Common myeloid progenitor, CD34-positive (primary cell): ENCODE data around the gene SEMA4A. TPM values are rescaled to one million over a fixed set of nuclear protein-coding genes. Genes with fewer than 3 reads are reported as not detected.

Experiments
- CTCF ChIA-PET: fragments of 350-600 bp; sonication (Branson Sonifier 250); formaldehyde crosslinking; loops from one replicate; lab custom pipeline; 2021; ENCODE audit warnings: antibody characterized with exemption; lab: Charles Lee
- POLR2A ChIA-PET: fragments of 350-600 bp; sonication (Branson Sonifier 250); formaldehyde crosslinking; loops from one replicate; lab custom pipeline; 2021; ENCODE audit warnings: antibody characterized with exemption; lab: Charles Lee
- DNase-seq, 3 donors: peaks; one replicate each; pipeline versions ENCODE4 v3.0.0 to v3.0.0-alpha.2; 2013
- H3K27ac ChIP-seq, 2 experiments: 1 replicate in 1 of 2; 2 replicates in 1 of 2; pipeline ENCODE4 v1.7.0; 2013; ENCODE audit warnings: inconsistent platforms in 2 of 2, low read length in 2 of 2, mild to moderate bottlenecking in 2 of 2, low read depth in 1 of 2, moderate library complexity in 1 of 2; ENCODE audit not compliant: severe bottlenecking in 2 of 2, insufficient read depth in 1 of 2, poor library complexity in 1 of 2
- H3K27me3 ChIP-seq, 5 experiments: replicated peaks in 2 of 5; 1 replicate in 3 of 5; 2 replicates in 2 of 5; pipeline versions ENCODE4 v1.6.1 to v1.7.0; 2013; ENCODE audit warnings: low read length in 4 of 5, mild to moderate bottlenecking in 2 of 5, moderate library complexity in 2 of 5, inconsistent platforms in 1 of 5; ENCODE audit not compliant: insufficient read depth in 5 of 5, control insufficient read depth in 4 of 5
- H3K36me3 ChIP-seq, 4 experiments: 1 replicate in 2 of 4; 2 replicates in 2 of 4; pipeline versions ENCODE4 v1.6.1 to v1.7.0; 2013; ENCODE audit warnings: low read length in 3 of 4, control low read depth in 1 of 4, mild to moderate bottlenecking in 1 of 4; ENCODE audit not compliant: control insufficient read depth in 4 of 4, insufficient read depth in 4 of 4
- H3K4me1 ChIP-seq, 4 experiments: 1 replicate in 3 of 4; 2 replicates in 1 of 4; pipeline versions ENCODE4 v1.6.1 to v1.7.1; 2013; ENCODE audit warnings: low read length in 3 of 4, mild to moderate bottlenecking in 3 of 4, control low read depth in 1 of 4, inconsistent platforms in 1 of 4, moderate library complexity in 1 of 4; ENCODE audit not compliant: control insufficient read depth in 4 of 4, insufficient read depth in 4 of 4; ENCODE audit errors: control extremely low read depth in 1 of 4
- H3K4me3 ChIP-seq, 7 experiments: 1 replicate in 4 of 7; 2 replicates in 3 of 7; pipeline versions ENCODE4 v1.5.1 to v1.7.0; 2013; ENCODE audit warnings: mild to moderate bottlenecking in 7 of 7, low read length in 6 of 7, moderate library complexity in 6 of 7, inconsistent platforms in 2 of 7, low read depth in 2 of 7, control low read depth in 1 of 7; ENCODE audit not compliant: insufficient read depth in 4 of 7, control insufficient read depth in 1 of 7; ENCODE audit errors: extremely low read depth in 1 of 7
- H3K9me3 ChIP-seq, 5 experiments: 1 replicate in 4 of 5; 2 replicates in 1 of 5; pipeline versions ENCODE4 v1.6.1 to v1.7.1; 2013; ENCODE audit warnings: low read length in 4 of 5, mild to moderate bottlenecking in 2 of 5, inconsistent platforms in 1 of 5, low read depth in 1 of 5, moderate library complexity in 1 of 5; ENCODE audit not compliant: control insufficient read depth in 4 of 5, insufficient read depth in 2 of 5; ENCODE audit errors: control extremely low read depth in 1 of 5
- WGBS: methylation state at CpG from one replicate; pipeline ENCODE4 v1.1.5; 2013; ENCODE audit not compliant: insufficient coverage; 5-methylcytosine and 5-hydroxymethylcytosine counted together
- polyA plus RNA-seq: library from polyadenylated mRNA; unstranded; fragments of 120-200 nt; gene quantifications from one replicate; pipeline ENCODE4 v1.2.1, GENCODE V29; 2013

Gene SEMA4A
- polyA plus RNA-seq, result 16.0 TPM

DNA sequence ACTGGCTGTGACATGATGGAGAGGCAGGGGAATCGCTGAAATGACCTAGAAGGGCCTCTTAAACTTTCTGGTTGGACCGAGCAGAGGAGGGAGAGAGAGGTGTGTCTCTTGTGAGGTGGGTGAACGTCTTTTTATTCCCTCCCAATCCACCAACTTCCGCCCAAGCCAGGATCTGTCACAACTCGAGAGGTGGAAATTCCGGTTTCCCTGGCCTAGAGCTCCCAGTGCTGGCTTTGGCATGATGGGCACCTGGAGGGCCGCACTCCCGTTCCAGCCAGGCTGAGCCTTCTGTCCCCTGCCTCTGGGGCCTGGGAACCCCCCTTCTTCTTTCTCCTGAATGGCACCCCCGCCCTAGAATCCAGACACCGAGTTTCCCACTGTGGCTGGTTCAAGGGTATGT is at the start of gene SEMA4A:
TSS of gene SEMA4A (plus strand) at position 224 of the 400 bp plus-strand sequence. CDS start 994 bp downstream, outside the sequence.
- H3K27ac ChIP-seq, result peak within 1 kb of the TSS in 1 of 2 experiments; percentile 2
- 91% methylated on average over 5 of the region's 10 CpGs for WGBS
- H3K4me1 ChIP-seq, result peaks cover 8 to 64% (median 37%) of the 10 kb centered on the region in 4 experiments
- ChIA-PET POLR2A (no interaction called here), CTCF (interaction anchor here (0.8 to 24.8 kb wide), 4 partner anchors 8 to 180 kb away, joined by 3 to 399 read pairs (median 9); partner anchors contain the start of gene SLC25A44)
- H3K9me3 ChIP-seq, result no peaks in the 10 kb centered on the region
- peaks cover 0 to 6% (median 2%) of the 10 kb centered on the region in 4 experiments for H3K36me3 ChIP-seq
- no peaks in the 10 kb centered on the region for H3K27me3 ChIP-seq
- no peak for DNase-seq
- H3K4me3 ChIP-seq, result peak within 1 kb of the TSS in 5 of 7 experiments; percentile 12 to 60 (median 40)

DNA sequence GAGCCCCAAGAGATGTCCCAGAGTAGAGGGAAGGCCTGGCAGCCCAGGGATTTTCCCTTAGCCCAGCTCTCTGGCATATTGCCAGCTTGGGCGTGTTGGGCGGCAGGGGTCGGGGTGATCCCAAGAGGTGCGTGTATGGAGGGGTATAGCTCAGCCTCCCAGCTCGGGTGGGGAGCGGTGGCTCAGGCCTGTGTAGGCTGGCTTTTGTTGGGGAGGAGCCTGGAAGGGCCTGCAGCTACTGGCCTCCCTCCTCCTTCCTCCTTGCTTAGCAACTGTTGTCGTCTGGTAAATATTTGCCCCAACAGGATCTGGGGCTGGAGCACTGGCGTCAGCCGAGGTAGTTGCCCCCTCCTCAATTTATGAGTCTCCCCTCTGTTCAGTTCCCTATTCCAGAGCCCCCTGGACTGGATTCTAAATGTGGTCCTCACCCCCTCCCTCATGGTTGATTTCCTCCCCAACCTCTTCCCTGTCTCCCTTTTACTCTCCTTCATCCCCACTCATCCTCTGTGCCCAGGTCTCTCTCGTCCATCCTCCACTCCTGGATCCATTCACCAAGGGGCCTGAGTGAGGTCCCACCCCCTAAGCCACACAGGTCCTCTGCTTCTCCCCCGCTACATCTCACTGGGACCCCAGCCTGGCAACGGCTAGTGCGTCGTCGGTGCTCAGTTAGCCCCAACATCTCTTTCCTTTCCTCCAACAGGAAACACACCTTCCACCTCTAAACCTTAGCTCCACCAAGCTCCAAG is 49.1 kb upstream of the SEMA4A start:
- Histone ChIP-seq H3K27me3 (peaks cover 0 to 14% (median 10%) of the 10 kb centered on the region in 5 experiments), H3K4me1 (peaks cover 7 to 55% (median 51%) of the 10 kb centered on the region in 4 experiments), H3K27ac (peak overlapping the region; percentile 48 to 92), H3K4me3 (peak overlapping the region in 3 of 7 experiments; percentile 20 to 64 (median 47)), H3K9me3 (no peaks in the 10 kb centered on the region), H3K36me3 (no peaks in the 10 kb centered on the region)
- 18% methylated on average over 8 of the region's 15 CpGs for WGBS
- ChIA-PET CTCF (interaction anchor here (1.2 to 29.6 kb wide), 3 partner anchors 10 to 212 kb away, joined by 3 to 1191 read pairs (median 107); partner anchors contain the start of gene LMNA), POLR2A (interaction anchor here (0.9 to 3.5 kb wide), 3 partner anchors 9 to 23 kb away, joined by 3 to 27 read pairs (median 5); partner anchors contain the start of gene LMNA)
- DNase-seq, result peak; percentile 91 to 96 (median 96)

GRCh38 chr1:156104861-156105832 is 48.2 kb upstream of the SEMA4A start:
- WGBS, result 84% methylated on average over 10 of the region's 11 CpGs
- ChIA-PET CTCF (interaction anchor here (1.2 to 29.6 kb wide), 3 partner anchors 11 to 212 kb away, joined by 3 to 1191 read pairs (median 107); partner anchors contain the start of gene LMNA), POLR2A (interaction anchor here (0.6 to 3.5 kb wide), 5 partner anchors 8 to 38 kb away, joined by 3 to 27 read pairs (median 4); partner anchors contain the start of gene LMNA)
- H3K36me3 ChIP-seq, result no peaks in the 10 kb centered on the region
- no peaks in the 10 kb centered on the region for H3K9me3 ChIP-seq
- peak overlapping the region in 3 of 7 experiments; percentile 46 to 65 (median 64) for H3K4me3 ChIP-seq
- H3K4me1 ChIP-seq, result peaks cover 7 to 55% (median 51%) of the 10 kb centered on the region in 4 experiments
- H3K27ac ChIP-seq, result peak overlapping the region; percentile 54 to 92
- peak in 2 of 3 donors; percentile 62 to 63 for DNase-seq
- H3K27me3 ChIP-seq, result peaks cover 0 to 11% (median 5%) of the 10 kb centered on the region in 5 experiments

GRCh38 chr1:156106624-156107488 is 46.5 kb upstream of the SEMA4A start:
- Histone ChIP-seq H3K27me3 (peaks cover 0 to 11% (median 4%) of the 10 kb centered on the region in 5 experiments), H3K27ac (peak overlapping the region; percentile 87 to 92), H3K4me1 (peaks cover 7 to 53% (median 48%) of the 10 kb centered on the region in 4 experiments)

GRCh38 chr1:156108057-156108456 is 45.3 kb upstream of the SEMA4A start:
- Histone ChIP-seq H3K27me3 (peaks cover 0 to 20% (median 9%) of the 10 kb centered on the region in 5 experiments), H3K4me3 (no peak overlapping the region), H3K9me3 (no peaks in the 10 kb centered on the region), H3K27ac (no peak overlapping the region), H3K36me3 (no peaks in the 10 kb centered on the region), H3K4me1 (peaks cover 7 to 50% (median 49%) of the 10 kb centered on the region in 4 experiments)
- no peak for DNase-seq
- POLR2A ChIA-PET, result no interaction called here
- CTCF ChIA-PET, result interaction anchor here (9.8 to 29.6 kb wide), 2 partner anchors 14 to 19 kb away, joined by 107 to 1191 read pairs; partner anchors contain the start of gene LMNA
- WGBS, result 100% methylated on average over 1 of the region's 3 CpGs

More at GRCh38 chr1:156106624-156107488, 46.5 kb upstream of the SEMA4A start:
- ChIA-PET CTCF (interaction anchor here (9.8 to 29.6 kb wide), 2 partner anchors 12 to 20 kb away, joined by 107 to 1191 read pairs; partner anchors contain the start of gene LMNA), POLR2A (interaction anchor here (0.6 to 1.1 kb wide), 4 partner anchors 8 to 33 kb away, joined by 3 to 8 read pairs (median 5); partner anchors contain the start of gene LMNA)
- no peaks in the 10 kb centered on the region for H3K9me3 ChIP-seq
- peak overlapping the region in 3 of 7 experiments; percentile 52 to 68 (median 63) for H3K4me3 ChIP-seq
- 73% methylated on average over 10 of the region's 14 CpGs for WGBS
- peak in 2 of 3 donors; percentile 27 to 56 for DNase-seq
- no peaks in the 10 kb centered on the region for H3K36me3 ChIP-seq
